GM12892 (cell line): ENCODE results near the gene DOP1B.

Source experiments
- DNase-seq: peaks from one replicate; pipeline ENCODE4 v3.0.0; 2011; ENCODE audit not compliant: insufficient read length
- FAIRE-seq: peaks from 2 replicates; lab custom pipeline; 2011; peaks lifted over from hg19 to GRCh38; lab: Jason Lieb, UNC
- POLR2A ChIP-seq: IDR thresholded peaks from 2 replicates; pipeline ENCODE4 v1.6.1; 2011; ENCODE audit warnings: low read depth, low read length, control low read depth
- POLR2AphosphoS5 ChIP-seq: IDR thresholded peaks from 2 replicates; pipeline ENCODE4 v1.6.1; 2011; ENCODE audit warnings: low read depth, low read length, control low read depth
- TAF1 ChIP-seq: IDR thresholded peaks from 2 replicates; pipeline ENCODE4 v1.6.1; 2011; ENCODE audit warnings: low read depth, mild to moderate bottlenecking, control low read depth, low read length, borderline replicate concordance

The DOP1B gene

GRCh38 chr21:36202726-36203602 lies 46.3 kb downstream of the DOP1B start:
- DNase-seq (no peak), FAIRE-seq (no peak)
- TF ChIP-seq TAF1: no peak
- no peak for TF ChIP-seq POLR2AphosphoS5
- no peak for TF ChIP-seq POLR2A

GRCh38 chr21:36203603-36203889 lies 46.9 kb downstream of the DOP1B start:
- DNase-seq: peak; percentile 40
- peak; percentile 61 for FAIRE-seq
- TF ChIP-seq POLR2AphosphoS5 (no peak), TAF1 (no peak), POLR2A (no peak)

GRCh38 chr21:36204980-36205379 lies 48.4 kb downstream of the DOP1B start:
- no peak for FAIRE-seq
- no peak for DNase-seq
- TF ChIP-seq TAF1 (no peak), POLR2AphosphoS5 (no peak), POLR2A (no peak)

GRCh38 chr21:36205962-36206361 lies 49.3 kb downstream of the DOP1B start:
- FAIRE-seq (no peak), DNase-seq (no peak)
- TF ChIP-seq POLR2AphosphoS5 (no peak), TAF1 (no peak), POLR2A (no peak)
